NB4 (cell line): ENCODE data around the gene DENND10.
"Not testable (repeated sequence)": the region's sequence is repeated elsewhere in the genome, so short reads cannot be mapped to it uniquely, and the experiment has no call there.

ENCODE experiments used
- DNase-seq: peaks from one replicate; pipeline ENCODE4 v3.0.0; 2010; ENCODE audit warnings: low read depth
- H3K4me3 ChIP-seq: one replicate; pipeline ENCODE4 v1.5.1; 2011; ENCODE audit warnings: mild to moderate bottlenecking, low read depth, low read length, moderate library complexity
- MYC ChIP-seq: IDR thresholded peaks from 2 replicates; pipeline ENCODE4 v1.6.1; 2011; ENCODE audit warnings: low read depth, low read length
- POLR2A ChIP-seq: IDR thresholded peaks from 2 replicates; pipeline ENCODE4 v1.6.1; 2011; ENCODE audit warnings: mild to moderate bottlenecking; ENCODE audit not compliant: insufficient read length; ENCODE audit errors: extremely low read depth
- TF ChIP-seq, protein P1 (sequence below): IDR thresholded peaks from one replicate; pipeline ENCODE4 v1.5.1; 2012; ENCODE audit warnings: low read depth, low read length
- TF ChIP-seq, protein P2 (sequence below): IDR thresholded peaks from 2 replicates; pipeline ENCODE4 v1.6.1; 2011; ENCODE audit warnings: low read depth, low read length

Gene DENND10

DNA sequence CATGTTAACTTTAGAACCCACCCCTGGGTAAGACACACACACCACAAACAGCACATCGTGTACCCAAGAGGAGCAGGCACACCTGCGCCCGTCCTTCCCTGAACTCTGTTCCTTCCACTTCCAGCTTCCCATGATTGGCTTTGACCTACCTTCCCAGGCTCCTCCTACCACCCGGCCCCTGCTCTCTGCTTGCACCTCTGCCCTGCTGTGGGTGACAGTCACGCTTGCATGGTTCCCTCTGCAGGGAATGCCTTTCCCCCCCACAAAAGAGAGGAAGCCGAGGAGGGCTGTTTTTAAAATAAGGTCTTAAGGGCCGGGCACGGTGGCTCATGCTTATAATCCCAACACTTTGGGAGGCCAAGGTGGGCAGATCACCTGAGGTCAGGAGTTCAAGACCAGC is 45.2 kb downstream of the DENND10 start:
- DNase-seq: no peak
- no peak overlapping the region for H3K4me3 ChIP-seq
- TF ChIP-seq, protein P1, sequence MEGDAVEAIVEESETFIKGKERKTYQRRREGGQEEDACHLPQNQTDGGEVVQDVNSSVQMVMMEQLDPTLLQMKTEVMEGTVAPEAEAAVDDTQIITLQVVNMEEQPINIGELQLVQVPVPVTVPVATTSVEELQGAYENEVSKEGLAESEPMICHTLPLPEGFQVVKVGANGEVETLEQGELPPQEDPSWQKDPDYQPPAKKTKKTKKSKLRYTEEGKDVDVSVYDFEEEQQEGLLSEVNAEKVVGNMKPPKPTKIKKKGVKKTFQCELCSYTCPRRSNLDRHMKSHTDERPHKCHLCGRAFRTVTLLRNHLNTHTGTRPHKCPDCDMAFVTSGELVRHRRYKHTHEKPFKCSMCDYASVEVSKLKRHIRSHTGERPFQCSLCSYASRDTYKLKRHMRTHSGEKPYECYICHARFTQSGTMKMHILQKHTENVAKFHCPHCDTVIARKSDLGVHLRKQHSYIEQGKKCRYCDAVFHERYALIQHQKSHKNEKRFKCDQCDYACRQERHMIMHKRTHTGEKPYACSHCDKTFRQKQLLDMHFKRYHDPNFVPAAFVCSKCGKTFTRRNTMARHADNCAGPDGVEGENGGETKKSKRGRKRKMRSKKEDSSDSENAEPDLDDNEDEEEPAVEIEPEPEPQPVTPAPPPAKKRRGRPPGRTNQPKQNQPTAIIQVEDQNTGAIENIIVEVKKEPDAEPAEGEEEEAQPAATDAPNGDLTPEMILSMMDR: no peak
- TF ChIP-seq POLR2A: no peak

DNA sequence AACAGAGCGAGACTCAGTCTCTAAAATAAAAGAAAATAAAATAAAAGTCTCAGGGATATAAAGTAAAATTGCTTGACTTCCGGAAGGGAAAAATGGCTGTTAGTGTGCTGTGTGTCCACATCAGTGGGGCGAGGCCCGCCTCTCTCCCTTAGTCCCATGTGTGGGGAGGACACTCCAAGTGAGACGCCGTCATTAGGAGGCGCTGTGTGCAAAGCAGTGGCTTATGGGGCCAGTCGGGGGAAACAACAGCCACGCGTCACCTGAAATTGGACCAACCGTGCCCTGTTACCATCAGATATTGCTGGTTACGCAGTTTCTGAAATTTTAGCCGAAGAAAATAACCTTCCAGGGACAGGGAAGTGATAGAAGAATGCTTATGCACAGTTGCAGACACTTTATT is 45.8 kb downstream of the DENND10 start:
- no peak for TF ChIP-seq POLR2A
- TF ChIP-seq, protein P1: peak; percentile 38
- TF ChIP-seq, protein P2, sequence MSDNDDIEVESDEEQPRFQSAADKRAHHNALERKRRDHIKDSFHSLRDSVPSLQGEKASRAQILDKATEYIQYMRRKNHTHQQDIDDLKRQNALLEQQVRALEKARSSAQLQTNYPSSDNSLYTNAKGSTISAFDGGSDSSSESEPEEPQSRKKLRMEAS: no peak
- no peak for TF ChIP-seq MYC
- no peak overlapping the region for H3K4me3 ChIP-seq
- DNase-seq: peak; percentile 56

DNA sequence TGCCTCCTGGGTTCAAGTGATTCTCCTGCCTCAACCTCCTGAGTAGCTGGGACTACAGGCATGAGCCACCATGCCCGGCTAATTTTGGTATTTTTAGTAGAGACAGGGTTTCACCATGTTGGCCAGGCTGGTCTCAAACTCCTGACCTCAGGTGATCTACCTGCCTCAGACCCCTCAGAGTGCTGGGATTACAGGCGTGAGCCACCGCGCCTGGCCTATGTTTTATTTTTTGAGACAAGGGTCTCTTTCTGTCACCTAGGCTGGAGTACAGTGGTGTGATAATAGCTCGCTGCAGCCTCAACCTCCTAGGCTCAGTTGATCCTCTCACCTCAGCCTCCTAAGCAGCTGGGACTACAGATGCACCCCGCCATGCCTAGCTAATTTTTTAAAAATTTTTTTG is 47.7 kb downstream of the DENND10 start:
- DNase-seq, H3K4me3 ChIP-seq: not testable (repeated sequence)

DNA sequence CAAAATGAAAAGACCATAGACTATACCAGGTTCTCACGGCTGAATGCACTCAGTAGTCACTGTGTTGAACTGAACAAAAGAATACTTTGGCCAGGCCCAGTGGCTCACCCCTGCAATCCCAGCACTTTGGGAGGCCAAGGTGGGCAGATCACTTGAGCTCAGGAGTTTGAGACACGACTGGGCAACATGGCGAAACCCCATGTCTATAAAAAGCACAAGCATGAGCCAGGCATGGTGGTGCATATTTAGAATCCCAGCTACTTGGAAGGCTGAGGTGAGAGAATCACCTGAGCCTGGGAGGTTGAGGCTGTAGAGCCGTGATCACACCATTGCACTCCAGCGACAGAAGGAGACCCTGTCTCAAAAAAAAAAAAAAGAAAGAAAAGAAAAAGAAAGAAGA is 49.1 kb downstream of the DENND10 start:
- DNase-seq: no peak
- no peak for TF ChIP-seq POLR2A
- H3K4me3 ChIP-seq: no peak overlapping the region

DNA sequence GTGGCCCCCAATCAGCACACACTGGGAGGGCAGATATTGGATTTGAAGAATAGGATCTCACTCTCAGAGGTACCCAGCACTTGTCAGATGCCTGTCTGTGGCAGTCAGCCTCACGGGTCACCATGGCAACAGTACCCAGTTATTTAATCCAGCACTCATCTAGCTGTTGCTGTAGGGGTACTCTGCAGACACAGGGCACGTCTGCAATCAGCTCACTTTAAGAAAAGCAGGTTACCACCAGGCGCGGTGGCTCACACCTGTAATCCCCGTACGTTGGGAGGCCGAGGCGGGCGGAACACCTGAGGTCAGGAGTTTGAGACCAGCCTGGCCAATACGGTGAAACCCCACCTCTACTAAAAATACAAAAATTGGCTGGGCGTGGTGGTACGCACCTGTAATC is 49.7 kb downstream of the DENND10 start:
- TF ChIP-seq POLR2A (no peak), MYC (no peak)
- TF ChIP-seq, protein P2: no peak
- TF ChIP-seq, protein P1: no peak
- no peak for DNase-seq
- no peak overlapping the region for H3K4me3 ChIP-seq

DNA sequence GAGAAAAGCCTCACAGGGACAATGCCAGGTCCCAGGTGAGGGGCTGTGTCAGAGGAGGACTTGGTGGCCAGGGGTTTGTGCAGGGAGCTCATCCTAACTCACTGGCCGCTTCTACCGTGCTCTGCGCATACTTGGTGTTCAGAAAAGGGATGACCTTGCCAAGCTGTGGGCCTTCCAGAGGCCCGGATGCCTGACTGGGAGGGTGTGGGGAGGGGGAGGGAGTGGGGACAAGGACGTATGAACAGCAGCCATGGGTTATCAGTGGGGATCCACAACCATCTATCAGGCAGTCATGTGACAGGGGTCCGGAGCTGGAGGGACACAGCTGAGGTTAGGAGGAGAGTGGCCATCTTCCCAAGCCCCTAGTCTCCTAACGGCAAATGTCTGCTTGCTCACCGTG is 55.4 kb downstream of the DENND10 start:
- TF ChIP-seq, protein P2: no peak
- TF ChIP-seq, protein P1: no peak
- TF ChIP-seq POLR2A (no peak), MYC (no peak)
- DNase-seq: no peak
- H3K4me3 ChIP-seq: no peak overlapping the region

DNA sequence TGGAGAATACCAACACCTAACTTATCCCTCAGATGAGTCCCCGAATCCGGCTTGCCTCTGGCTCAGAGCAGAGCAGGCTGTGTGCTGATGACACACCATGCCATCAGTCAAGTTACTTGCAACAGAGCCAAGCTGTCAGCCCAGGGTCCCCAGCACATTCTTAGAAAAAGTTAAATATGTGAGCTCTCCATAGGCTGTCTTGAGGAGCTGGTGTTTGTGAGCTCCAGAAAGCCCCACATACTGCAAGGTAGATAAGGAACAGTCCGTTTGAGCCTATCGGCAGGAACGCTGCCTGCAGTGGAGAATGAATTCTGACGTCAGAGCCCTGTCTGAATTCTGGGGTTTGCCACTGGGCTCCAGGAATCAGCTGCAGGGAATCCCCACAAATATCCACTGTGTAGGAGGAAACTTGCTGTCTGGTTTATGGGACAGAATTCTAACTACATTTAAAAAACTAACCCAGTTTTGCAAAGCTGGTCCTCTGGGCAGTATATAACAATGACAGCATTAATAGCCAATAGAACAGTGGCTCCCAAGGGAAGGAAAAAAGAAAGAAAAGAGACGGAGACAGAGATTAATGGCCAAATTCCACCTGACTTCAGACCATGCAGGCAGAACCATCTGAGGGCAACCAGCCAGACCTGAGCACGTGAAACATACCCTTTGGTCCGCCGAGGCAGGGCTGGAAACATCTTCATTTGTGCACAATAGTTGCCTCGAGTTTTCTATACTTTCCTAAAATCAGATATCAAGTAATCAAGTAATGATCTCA is 58.0 kb downstream of the DENND10 start:
- no peak overlapping the region for H3K4me3 ChIP-seq
- TF ChIP-seq POLR2A (no peak), MYC (no peak)
- TF ChIP-seq, protein P2: no peak
- TF ChIP-seq, protein P1: no peak
- DNase-seq: no peak
